Measurements from ENCODE around the gene ABCD3.

- no peak for TF ChIP-seq EZH2phosphoT487 (IDR thresholded peaks at IDR 0.05; ENCODE audit: borderline replicate concordance)
- TF ChIP-seq CTCF (conservative IDR thresholded peaks at IDR 0.05; ENCODE audit: low read length): no peak
These were observed 57.0 kb downstream of the ABCD3 start for GRCh38 chr1:94475232-94475631.
